ENCODE data around the gene CCDC192.

The CCDC192 gene

GRCh38 chr5:127858116-127858784, 155.1 kb downstream of the CCDC192 start:
- no peak for DNase-seq
- Mint-ChIP-seq H3K27me3 (no peaks in the 10 kb centered on the region), H3K4me1 (no peaks in the 10 kb centered on the region), H3K4me3 (no peak overlapping the region), H3K27ac (no peak overlapping the region), H3K9me3 (no peaks in the 10 kb centered on the region)
- ATAC-seq: no peak

- H3K27ac Mint-ChIP-seq: no peak overlapping the region
- H3K27me3 Mint-ChIP-seq: no peaks in the 10 kb centered on the region
- ATAC-seq: no peak
Observed at GRCh38 chr5:127860291-127860690, 157.1 kb downstream of the CCDC192 start.

DNA sequence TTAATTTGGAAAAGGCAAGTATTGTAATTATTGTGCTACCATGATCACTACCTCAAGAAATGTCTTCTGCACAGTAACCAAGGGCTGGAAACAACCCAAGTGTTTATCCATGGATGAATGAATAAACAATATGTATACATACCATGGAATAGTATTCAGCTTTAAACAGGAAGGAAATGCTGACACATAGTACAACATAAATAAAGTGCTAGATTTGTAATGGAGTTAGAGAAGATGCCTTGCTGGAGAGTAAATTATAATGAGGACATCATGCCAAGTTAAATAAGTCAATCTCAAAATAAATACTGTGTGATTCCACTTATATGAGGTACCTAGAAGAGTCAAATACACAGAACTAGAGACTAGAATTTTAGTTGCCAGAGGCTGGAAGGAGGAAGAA, 160.0 kb downstream of the CCDC192 start:
- ATAC-seq (no peak), DNase-seq (no peak)
- no peak overlapping the region for H3K27ac Mint-ChIP-seq
- H3K4me3 Mint-ChIP-seq: no peak overlapping the region
- no peaks in the 10 kb centered on the region for H3K4me1 Mint-ChIP-seq
- H3K27me3 Mint-ChIP-seq: no peaks in the 10 kb centered on the region
- H3K9me3 Mint-ChIP-seq: no peaks in the 10 kb centered on the region

More at GRCh38 chr5:127860291-127860690, 157.1 kb downstream of the CCDC192 start:
- DNase-seq: no peak
- no peaks in the 10 kb centered on the region for H3K4me1 Mint-ChIP-seq
- H3K9me3 Mint-ChIP-seq: no peaks in the 10 kb centered on the region
- H3K4me3 Mint-ChIP-seq: no peak overlapping the region

- Mint-ChIP-seq H3K4me1 (no peaks in the 10 kb centered on the region), H3K27me3 (no peaks in the 10 kb centered on the region), H3K9me3 (no peaks in the 10 kb centered on the region), H3K27ac (no peak overlapping the region), H3K4me3 (no peak overlapping the region)
- no peak for DNase-seq
- ATAC-seq: no peak
Observed at GRCh38 chr5:127863610-127864395, 160.6 kb downstream of the CCDC192 start.

DNA sequence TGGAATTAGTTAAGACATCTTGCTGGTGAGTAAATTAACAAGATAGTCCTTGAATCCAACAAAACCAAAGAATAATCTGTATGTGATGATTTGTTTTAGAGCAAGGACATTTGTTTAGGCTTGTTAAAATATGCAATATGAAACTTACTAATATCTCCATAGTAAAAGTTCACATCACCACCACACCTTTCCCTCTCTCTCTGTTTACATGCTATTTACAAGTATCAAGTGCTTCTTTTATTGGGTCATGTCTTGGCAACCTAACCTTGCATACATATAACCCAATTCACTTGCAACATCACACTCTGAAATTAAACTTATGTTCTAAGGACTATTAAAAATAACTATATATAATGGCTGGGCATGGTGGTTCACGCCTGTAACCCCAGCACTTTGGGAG, 161.3 kb downstream of the CCDC192 start:
- H3K9me3 Mint-ChIP-seq: no peaks in the 10 kb centered on the region
- H3K27ac Mint-ChIP-seq: no peak overlapping the region
- no peak for ATAC-seq
- no peaks in the 10 kb centered on the region for H3K4me1 Mint-ChIP-seq
- H3K27me3 Mint-ChIP-seq: no peaks in the 10 kb centered on the region
- DNase-seq: no peak
- H3K4me3 Mint-ChIP-seq: no peak overlapping the region

DNA sequence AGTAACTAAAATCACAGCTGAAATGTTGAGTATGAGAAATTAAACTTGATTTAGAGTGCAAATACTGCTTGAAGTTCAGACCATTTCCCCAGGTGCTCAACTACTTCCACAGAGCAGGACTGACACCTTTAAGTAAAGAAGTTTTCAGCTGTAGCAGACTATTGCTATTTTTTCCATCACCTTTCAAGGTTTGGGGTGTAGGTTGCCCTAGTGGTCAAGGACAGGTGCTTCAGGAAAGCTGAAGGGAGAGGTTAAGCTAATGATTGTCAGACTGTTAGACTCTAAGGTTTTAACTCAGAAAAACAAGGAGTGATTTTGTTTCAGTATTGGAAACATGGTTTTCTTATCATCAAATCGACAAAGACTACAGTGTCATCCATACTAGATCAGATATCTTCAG, 162.1 kb downstream of the CCDC192 start:
- no peak overlapping the region for H3K27ac Mint-ChIP-seq
- no peaks in the 10 kb centered on the region for H3K27me3 Mint-ChIP-seq
- H3K4me1 Mint-ChIP-seq: no peaks in the 10 kb centered on the region
- H3K9me3 Mint-ChIP-seq: no peaks in the 10 kb centered on the region
- ATAC-seq: no peak
- DNase-seq: no peak
- H3K4me3 Mint-ChIP-seq: no peak overlapping the region

GRCh38 chr5:127867022-127867783, 164.0 kb downstream of the CCDC192 start:
- Mint-ChIP-seq H3K9me3 (no peaks in the 10 kb centered on the region), H3K27me3 (no peaks in the 10 kb centered on the region), H3K27ac (no peak overlapping the region), H3K4me1 (no peaks in the 10 kb centered on the region), H3K4me3 (no peak overlapping the region)
- DNase-seq (no peak), ATAC-seq (no peak)

GRCh38 chr5:127870914-127871313, 167.7 kb downstream of the CCDC192 start:
- no peak overlapping the region for H3K27ac Mint-ChIP-seq
- no peak overlapping the region for H3K4me3 Mint-ChIP-seq
- H3K4me1 Mint-ChIP-seq: no peaks in the 10 kb centered on the region
- no peaks in the 10 kb centered on the region for H3K9me3 Mint-ChIP-seq
- DNase-seq (no peak), ATAC-seq (no peak)
- no peaks in the 10 kb centered on the region for H3K27me3 Mint-ChIP-seq

GRCh38 chr5:127871503-127872153, 168.4 kb downstream of the CCDC192 start:
- no peak overlapping the region for H3K27ac Mint-ChIP-seq
- DNase-seq: no peak
- H3K27me3 Mint-ChIP-seq: no peaks in the 10 kb centered on the region
- no peak for ATAC-seq
- no peaks in the 10 kb centered on the region for H3K4me1 Mint-ChIP-seq
- H3K9me3 Mint-ChIP-seq: no peaks in the 10 kb centered on the region
- H3K4me3 Mint-ChIP-seq: no peak overlapping the region

DNA sequence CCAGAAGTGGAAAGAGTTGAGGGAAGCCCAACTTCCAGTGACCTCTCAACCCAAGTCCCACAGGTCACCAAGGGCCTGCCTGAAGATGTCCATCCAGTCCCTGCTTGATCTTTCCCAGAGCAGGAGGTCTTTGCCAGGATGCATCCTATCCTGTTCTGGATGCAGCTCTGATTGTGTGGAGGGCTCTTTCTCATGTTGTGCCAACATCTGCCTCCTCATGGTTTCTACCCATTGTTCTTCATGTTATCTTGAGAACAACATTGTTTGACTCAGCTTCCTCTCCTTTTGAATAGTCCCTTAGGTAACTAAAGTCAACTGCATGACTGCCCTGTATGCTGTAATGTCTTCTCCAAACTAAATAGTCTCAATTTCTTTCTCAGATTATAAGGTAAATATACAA, 169.3 kb downstream of the CCDC192 start:
- H3K4me1 Mint-ChIP-seq: no peaks in the 10 kb centered on the region
- no peaks in the 10 kb centered on the region for H3K27me3 Mint-ChIP-seq
- peak overlapping the region in 1 of 2 donors; percentile 28 for H3K27ac Mint-ChIP-seq
- no peaks in the 10 kb centered on the region for H3K9me3 Mint-ChIP-seq
- H3K4me3 Mint-ChIP-seq: no peak overlapping the region
- no peak for DNase-seq
- ATAC-seq: no peak

GRCh38 chr5:127875235-127876021, 172.2 kb downstream of the CCDC192 start:
- peak; percentile 5 to 24 for DNase-seq
- peak; percentile 92 for ATAC-seq
- H3K9me3 Mint-ChIP-seq: no peaks in the 10 kb centered on the region
- no peak overlapping the region for H3K27ac Mint-ChIP-seq
- H3K27me3 Mint-ChIP-seq: no peaks in the 10 kb centered on the region
- no peaks in the 10 kb centered on the region for H3K4me1 Mint-ChIP-seq
- H3K4me3 Mint-ChIP-seq: no peak overlapping the region

DNA sequence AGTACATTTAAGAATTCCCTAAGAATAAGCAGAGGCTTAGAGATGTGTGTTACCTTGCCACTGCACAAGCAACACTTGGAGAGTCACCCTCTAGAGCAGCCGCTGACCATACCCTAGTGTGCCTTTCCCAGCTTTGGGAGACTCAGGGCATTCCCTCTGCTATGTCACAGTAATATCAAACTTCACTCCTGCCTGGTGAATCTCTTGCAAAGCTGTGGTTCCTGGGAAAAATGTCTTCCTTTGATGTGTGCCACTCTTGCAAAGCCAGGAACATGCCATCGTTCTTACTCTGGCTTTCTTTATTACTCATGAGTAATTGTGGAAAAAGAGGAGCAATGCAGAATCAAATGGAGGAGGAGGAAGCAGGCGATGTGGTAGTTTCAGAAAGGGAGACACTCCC, 173.2 kb downstream of the CCDC192 start:
- H3K27ac Mint-ChIP-seq: no peak overlapping the region
- DNase-seq (no peak), ATAC-seq (no peak)
- H3K4me3 Mint-ChIP-seq: no peak overlapping the region
- no peaks in the 10 kb centered on the region for H3K9me3 Mint-ChIP-seq
- H3K4me1 Mint-ChIP-seq: no peaks in the 10 kb centered on the region
- H3K27me3 Mint-ChIP-seq: no peaks in the 10 kb centered on the region

- no peaks in the 10 kb centered on the region for H3K9me3 Mint-ChIP-seq
- no peak for DNase-seq
- no peaks in the 10 kb centered on the region for H3K27me3 Mint-ChIP-seq
- no peaks in the 10 kb centered on the region for H3K4me1 Mint-ChIP-seq
- no peak overlapping the region for H3K27ac Mint-ChIP-seq
- peak; percentile 45 for ATAC-seq
- no peak overlapping the region for H3K4me3 Mint-ChIP-seq
Observed at GRCh38 chr5:127878174-127878750, 175.1 kb downstream of the CCDC192 start.

DNA sequence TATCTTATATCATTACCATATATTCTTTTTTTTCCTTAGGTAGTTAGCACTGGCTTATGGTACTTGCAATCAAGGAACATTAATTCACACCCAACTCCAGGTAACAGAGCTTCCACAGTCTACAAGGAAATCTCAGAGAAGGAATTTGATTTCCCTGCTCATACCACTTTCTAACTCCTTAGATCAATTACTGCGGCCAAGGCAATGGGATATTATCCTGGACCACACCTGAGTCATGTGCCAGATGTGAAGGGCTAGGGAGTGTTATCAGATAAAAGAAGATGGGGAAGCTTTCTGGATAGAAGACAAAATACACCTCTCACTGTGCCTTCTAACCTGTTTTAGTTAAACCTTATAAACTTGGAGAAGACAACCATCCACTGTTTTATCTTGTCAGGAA, 181.2 kb downstream of the CCDC192 start:
- Mint-ChIP-seq H3K9me3 (no peaks in the 10 kb centered on the region), H3K4me1 (no peaks in the 10 kb centered on the region), H3K4me3 (no peak overlapping the region), H3K27ac (no peak overlapping the region), H3K27me3 (no peaks in the 10 kb centered on the region)
- no peak for DNase-seq
- ATAC-seq: no peak

DNA sequence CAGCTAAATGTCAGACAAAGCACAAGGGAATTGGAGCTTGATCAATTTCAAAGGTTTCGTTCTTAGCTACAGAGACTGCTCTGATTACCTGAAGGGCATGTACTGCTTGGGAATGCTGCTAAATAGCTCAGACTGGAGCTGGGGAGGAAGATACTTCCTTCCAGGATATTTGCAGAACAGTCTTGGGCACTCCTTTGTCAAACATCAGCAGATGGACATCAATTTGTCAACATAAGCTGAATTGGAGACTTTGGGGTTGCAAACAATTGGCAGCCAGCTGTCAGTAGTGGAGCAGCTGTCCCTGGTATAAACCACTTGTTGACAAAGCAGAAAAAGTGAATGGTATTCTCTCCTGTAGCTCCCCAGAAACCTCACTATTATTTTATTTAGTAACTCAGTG, 182.0 kb downstream of the CCDC192 start:
- Mint-ChIP-seq H3K4me3 (no peak overlapping the region), H3K9me3 (no peaks in the 10 kb centered on the region), H3K27ac (no peak overlapping the region), H3K27me3 (no peaks in the 10 kb centered on the region), H3K4me1 (no peaks in the 10 kb centered on the region)
- no peak for ATAC-seq
- DNase-seq: no peak
